Suprapubic skin (tissue), 3 donors: ENCODE data around the gene TNS1.

Source experiments
- POLR2A ChIP-seq, 2 donors: fragments of 450-650 bp; IDR thresholded peaks; one replicate each; pipeline ENCODE4 v1.6.1; 2017; ENCODE audit warnings: antibody characterized with exemption in 2 of 2, mild to moderate bottlenecking in 2 of 2, moderate library complexity in 2 of 2
- TF ChIP-seq, protein P1 (sequence below), 2 donors: fragments of 200-600 bp in 1 of 2; fragments of 450-650 bp in 1 of 2; sonication (generic) in 1 of 2; IDR thresholded peaks; one replicate each; pipeline ENCODE4 v1.5.1; 2016 to 2019; ENCODE audit warnings: antibody characterized with exemption in 2 of 2, mild to moderate bottlenecking in 1 of 2, moderate library complexity in 1 of 2

DNA sequence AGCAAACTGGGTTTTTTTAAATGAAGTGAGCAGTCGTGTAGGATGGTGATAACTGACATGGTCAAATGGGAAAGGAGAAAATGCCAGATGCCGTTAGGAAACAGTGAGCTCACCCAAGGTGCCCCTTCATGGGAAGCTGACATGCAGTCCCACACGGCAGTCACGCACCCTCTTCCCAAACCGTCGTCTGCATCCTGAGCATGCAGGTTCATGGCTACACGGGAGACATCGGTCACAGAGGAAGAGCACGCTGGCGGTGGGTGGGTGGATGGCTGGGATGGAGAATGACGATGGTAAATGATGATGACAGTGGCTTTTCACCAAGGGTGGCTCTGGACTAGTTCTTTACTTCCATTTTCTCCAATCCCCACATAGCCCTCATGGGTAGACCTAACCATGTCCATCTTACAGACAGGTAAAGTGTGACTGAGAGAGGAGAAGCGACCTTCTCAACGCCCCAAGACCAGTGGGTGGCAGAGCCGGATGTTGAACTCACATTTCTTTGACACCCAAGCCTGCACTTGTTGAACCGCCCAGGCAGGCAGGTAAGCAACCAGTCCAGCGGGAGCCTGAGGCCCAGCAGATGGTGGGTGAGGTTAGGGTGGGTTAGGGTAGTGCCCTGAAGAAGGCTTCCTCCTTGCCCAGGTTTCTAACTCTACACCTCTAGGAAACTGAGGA lies 44.5 kb downstream of the TNS1 start:
- TF ChIP-seq, protein P1, sequence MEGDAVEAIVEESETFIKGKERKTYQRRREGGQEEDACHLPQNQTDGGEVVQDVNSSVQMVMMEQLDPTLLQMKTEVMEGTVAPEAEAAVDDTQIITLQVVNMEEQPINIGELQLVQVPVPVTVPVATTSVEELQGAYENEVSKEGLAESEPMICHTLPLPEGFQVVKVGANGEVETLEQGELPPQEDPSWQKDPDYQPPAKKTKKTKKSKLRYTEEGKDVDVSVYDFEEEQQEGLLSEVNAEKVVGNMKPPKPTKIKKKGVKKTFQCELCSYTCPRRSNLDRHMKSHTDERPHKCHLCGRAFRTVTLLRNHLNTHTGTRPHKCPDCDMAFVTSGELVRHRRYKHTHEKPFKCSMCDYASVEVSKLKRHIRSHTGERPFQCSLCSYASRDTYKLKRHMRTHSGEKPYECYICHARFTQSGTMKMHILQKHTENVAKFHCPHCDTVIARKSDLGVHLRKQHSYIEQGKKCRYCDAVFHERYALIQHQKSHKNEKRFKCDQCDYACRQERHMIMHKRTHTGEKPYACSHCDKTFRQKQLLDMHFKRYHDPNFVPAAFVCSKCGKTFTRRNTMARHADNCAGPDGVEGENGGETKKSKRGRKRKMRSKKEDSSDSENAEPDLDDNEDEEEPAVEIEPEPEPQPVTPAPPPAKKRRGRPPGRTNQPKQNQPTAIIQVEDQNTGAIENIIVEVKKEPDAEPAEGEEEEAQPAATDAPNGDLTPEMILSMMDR (IDR thresholded peaks at IDR 0.05), result no peak
- no peak for TF ChIP-seq POLR2A (IDR thresholded peaks at IDR 0.05)
